Uterus (tissue), 2 donors: Measurements from ENCODE around the gene HEG1.

ENCODE experiments used
- CTCF ChIP-seq, 4 experiments: fragments of 200-600 bp in 2 of 4; fragments of 450-650 bp in 2 of 4; sonication (generic) in 2 of 4; IDR thresholded peaks; one replicate each; pipeline ENCODE4 v1.5.1; 2016 to 2019; ENCODE audit warnings: antibody characterized with exemption in 4 of 4, mild to moderate bottlenecking in 2 of 4, moderate library complexity in 1 of 4
- POLR2A ChIP-seq, 2 donors: fragments of 450-650 bp; IDR thresholded peaks; one replicate each; pipeline ENCODE4 v1.6.1; 2016; ENCODE audit warnings: antibody characterized with exemption in 2 of 2, mild to moderate bottlenecking in 1 of 2, moderate library complexity in 1 of 2

DNA sequence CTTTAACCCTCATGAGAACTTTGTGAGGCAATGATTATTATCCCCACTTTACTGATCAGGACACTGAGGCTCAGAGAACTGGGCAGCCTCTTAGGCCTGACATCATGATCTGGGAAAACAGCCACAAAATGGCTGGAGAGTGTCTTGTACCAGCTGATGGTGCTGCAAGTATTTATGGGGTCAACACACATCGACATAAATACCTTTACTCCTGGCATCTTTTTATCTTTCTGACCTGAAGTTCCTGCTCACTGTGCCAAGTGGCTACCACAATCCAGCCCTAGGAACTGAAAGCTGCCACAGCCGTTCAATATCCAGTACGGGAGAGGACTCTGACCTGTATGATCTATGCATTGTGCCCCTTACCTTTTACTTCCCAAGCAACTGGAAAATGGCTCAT lies 92.0 kb downstream of the HEG1 start:
- TF ChIP-seq CTCF (IDR thresholded peaks at IDR 0.05) (no peak), POLR2A (IDR thresholded peaks at IDR 0.05) (no peak)
